Measurements from ENCODE around the gene DHRS11.
"Not testable (repeated sequence)": the region's sequence is repeated elsewhere in the genome, so short reads cannot be mapped to it uniquely, and the experiment has no call there.

Gene DHRS11

DNA sequence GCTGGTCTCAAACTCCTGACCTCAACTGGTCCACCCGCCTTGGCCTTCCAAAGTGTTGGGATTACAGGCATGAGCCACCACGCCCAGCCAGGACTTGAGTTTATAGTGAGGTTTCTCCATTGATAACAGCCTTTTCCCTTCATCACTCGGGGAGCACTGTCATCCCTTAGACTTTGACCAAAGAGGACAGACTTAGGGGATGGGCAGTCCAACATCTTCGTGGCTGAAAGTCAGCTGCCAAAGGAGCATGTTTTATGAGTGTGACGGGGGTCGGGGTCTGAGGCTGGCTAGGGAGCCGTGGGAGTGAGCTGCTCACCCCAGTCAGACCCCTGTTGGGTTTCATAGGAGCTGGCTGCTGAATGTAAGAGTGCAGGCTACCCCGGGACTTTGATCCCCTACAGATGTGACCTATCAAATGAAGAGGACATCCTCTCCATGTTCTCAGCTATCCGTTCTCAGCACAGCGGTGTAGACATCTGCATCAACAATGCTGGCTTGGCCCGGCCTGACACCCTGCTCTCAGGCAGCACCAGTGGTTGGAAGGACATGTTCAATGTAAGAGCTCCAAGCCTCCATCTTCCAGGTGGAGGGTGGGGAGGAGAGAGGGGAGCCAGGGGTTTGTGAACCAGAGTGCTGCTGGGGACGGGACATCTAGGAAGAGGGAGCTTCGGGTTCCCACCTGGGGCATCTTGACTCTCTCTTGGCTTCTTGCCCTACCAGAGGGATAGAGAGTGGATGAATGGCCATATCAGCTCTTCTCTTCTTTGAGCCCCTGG is 3.1 kb downstream of the DHRS11 start:
- no peak for DNase-seq

DNA sequence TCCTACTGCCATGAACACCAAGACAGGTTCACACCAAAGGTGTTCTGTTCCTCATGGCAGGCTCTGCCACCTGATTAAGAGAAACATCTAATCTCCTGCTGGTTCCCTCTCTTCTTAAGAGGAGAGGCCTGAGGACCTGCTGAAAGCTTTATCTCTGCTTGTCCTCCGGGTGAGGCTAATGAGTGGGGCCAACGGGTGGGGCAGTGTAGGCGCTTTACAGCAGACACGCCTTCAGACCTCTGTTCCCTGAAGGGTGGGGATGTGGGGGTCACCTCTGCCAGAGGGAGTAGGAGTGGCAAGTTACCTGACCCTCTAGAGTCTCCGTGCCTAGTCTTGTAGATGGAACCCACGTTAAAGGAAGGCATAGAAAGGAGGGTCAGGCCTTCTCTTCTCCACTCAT is 5.5 kb downstream of the DHRS11 start:
- DNase-seq: no peak

DNA sequence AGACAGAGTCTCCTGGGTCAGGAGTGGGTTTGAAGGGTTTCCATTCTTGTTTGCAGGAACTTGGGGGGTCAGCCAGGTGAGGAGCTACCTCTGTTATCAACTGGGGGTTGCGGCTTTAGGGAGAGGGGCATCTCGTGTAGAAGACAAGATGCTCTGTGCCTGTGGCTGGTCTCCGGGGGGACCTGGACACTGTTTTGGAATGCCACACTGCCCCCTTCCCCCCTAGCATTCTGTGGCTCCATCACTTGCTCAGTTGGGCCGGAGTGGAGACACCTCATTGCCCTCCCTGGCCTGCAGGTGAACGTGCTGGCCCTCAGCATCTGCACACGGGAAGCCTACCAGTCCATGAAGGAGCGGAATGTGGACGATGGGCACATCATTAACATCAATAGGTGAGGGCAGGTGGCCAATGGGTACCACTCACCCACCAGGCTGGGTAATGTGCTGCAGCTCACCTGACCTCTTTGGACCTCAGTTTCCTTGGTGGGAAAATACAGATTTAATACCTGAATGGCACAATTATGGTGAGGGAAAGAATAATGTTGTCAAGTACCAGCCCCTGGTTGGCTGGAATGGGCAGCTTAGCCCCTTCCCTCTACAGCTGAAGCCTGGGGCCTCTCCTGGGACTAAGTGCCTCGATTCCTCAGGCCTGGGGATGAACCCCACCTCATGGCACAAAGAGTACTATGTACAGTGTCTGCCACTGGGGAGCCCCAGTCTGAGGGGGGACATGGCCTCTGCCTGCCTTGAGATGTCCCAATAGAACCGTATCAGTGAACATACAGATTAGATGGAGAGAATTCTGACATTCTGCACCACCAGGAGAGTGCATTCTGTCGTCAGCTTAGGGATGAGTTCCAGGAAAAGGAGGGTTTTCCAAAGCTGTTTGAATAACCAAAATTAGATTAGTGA is 6.4 kb downstream of the DHRS11 start:
- DNase-seq: no peak

DNA sequence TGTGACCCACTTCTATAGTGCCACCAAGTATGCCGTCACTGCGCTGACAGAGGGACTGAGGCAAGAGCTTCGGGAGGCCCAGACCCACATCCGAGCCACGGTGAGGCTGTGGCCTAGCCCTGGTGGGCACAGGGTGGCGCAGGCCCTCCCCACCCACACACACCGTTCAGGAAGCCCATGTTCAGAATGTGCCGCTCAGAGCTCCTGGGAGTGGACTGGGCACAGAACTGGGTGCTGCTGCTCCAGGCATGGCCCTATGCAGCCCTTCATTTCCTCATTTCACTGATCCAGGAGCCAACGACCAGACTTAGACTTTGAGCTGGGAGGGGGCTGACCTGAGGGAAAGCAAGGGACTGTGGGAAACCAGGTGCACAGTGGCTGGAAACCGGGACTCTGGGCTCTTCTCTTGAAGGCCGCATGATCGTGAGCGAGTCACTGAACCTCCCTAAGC is 7.3 kb downstream of the DHRS11 start:
- no peak for DNase-seq

DNA sequence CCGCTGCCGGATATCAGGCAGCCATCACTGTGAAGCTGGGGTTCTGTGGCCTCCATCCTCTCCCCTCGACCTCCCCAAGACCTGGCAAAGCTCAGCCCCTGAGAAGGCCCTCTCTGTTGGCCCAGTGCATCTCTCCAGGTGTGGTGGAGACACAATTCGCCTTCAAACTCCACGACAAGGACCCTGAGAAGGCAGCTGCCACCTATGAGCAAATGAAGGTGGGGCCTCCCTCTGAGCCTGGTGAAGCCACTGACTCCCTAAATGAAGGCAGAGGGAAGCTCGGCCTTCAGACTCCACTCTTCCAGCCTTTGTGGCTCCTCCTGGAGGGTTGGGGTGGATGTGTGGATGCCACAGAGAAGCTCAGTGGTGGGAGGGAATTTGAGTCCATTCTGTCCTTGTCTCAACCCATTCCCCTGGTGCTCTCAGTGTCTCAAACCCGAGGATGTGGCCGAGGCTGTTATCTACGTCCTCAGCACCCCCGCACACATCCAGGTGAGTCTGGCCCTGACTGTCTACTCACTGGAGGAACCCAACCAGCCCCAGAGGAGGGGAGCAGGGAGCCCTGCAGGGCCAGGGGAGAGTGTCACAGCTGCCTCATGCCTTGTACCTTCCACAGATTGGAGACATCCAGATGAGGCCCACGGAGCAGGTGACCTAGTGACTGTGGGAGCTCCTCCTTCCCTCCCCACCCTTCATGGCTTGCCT is 8.0 kb downstream of the DHRS11 start:
- no peak for DNase-seq

DNA sequence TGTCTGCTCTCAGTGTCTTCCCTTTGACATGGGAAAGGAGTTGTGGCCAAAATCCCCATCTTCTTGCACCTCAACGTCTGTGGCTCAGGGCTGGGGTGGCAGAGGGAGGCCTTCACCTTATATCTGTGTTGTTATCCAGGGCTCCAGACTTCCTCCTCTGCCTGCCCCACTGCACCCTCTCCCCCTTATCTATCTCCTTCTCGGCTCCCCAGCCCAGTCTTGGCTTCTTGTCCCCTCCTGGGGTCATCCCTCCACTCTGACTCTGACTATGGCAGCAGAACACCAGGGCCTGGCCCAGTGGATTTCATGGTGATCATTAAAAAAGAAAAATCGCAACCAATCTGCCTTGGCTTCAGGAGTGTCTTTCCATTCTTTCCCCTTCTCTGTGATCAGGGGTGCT is 8.8 kb downstream of the DHRS11 start:
- no peak for DNase-seq

DNA sequence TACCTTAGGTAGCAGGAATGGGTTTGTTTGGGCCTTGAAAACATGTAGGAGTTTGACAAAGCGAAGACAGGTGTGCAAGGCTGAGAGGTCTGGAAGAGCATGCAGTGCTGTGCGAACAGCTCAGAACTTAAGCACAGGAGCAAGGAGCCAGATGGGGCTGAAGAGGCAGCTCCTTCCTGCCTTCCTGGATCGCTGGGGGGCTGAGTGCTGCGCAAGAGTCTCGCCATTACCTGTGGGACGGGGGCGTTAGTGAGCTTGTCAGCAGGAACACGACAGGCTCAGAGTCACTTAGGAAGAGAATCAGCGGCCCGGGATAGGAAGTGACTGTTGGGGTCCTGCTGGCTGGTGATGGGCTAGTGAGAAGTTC is 9.2 kb downstream of the DHRS11 start:
- DNase-seq: no peak

DNA sequence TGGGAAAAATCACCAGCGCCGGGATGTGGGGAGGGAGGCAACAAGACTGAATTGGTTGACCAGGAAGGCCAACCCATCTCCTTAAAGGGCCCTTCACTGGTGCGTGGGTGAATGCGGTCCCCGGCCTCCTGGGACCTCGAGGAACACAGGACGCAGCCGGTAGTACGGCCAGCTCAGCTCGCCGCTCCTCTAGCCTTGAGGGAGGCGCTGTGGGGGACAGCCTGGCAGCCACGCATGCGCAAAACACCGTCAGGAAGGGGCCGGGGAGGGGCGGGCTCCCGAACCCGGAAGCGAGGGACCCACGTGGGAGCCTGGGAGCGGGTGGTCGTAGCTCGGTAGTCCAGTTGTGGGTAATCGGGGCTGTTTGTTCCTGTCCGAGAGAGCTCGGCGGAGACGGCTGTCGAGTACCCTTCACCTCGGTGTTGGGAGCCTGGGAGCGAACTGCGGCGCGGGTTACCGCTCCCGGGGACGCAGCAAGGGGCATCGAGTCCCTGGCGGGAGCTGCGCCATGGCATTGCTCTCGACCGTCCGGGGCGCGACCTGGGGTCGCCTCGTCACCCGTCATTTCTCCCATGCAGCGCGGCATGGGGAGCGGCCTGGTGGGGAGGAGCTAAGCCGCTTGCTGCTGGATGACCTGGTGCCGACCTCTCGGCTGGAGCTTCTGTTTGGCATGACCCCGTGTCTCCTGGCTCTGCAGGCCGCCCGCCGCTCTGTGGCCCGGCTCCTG is 9.8 kb downstream of the DHRS11 start, which contains the start of gene MRM1:
Gene MRM1, plus strand, starts transcription at position 281 of the 727 bp plus-strand sequence. Its CDS starts 228 bp downstream, at position 509.
- DNase-seq: peak; percentile 79

DNA sequence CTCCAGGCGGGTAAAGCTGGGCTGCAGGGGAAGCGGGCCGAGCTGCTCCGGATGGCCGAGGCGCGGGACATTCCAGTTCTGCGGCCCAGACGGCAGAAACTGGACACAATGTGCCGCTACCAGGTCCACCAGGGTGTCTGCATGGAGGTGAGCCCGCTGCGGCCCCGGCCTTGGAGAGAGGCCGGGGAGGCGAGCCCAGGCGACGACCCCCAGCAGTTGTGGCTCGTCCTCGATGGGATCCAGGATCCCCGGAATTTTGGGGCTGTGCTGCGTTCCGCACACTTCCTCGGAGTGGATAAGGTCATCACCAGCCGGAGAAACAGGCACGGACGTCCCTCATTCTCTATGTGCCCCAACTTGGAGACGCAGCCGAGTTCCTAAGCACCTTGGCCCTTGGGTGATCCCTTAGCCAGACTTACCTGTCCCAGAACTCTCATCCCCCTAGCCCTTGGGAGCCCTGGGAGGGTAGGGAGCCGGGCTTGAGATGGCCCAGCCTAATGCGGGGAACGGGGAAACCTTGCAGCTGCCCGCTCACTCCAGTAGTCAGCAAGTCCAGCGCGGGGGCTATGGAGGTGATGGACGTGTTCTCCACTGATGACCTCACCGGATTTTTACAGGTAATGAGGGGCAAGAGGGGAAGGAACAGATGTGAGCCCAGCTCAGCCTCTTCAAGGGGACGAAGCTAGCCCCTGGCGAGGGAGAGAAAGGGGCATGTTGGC is 10.5 kb downstream of the DHRS11 start:
- DNase-seq: no peak

DNA sequence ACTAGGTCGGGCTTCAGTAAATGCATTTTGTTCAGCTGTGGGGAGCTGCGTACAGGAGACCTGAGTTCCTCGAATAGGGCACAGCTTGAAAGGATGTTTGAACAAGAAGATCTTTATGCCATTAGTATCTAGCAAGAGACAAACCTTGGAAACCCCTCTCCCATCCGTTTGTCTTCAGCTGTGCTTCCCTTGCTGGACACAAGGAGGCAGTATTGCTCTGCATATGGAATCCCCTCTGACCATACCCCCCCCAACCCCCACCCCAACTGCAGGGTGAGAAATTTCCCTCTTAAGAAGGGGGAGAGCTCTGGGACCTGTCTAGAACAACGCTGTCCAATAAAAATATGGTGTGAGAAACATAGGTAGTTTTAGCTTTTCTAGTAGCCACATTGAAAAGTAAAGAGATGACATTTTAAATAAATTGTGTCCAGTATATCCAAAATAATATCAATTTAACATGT is 11.3 kb downstream of the DHRS11 start:
- no peak for DNase-seq

DNA sequence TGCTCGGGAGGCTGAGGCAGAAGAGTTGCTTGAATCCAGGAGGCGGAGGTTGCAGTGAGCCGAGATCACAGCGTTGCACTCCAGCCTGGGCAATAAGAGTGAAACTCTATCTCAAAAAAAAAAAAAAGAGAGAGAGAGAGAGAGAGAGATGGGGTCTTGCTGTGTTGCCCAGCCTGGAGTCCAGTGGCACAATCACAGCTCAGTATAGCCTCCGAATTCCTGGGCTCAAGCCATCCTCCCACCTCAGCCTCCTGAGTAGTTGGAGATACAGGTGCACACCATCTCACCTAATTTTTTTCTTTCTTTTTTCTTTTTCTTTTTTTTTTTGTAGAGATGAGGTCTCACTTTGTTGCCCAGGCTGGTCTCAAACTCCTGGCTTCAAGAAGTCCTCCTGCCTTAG is 13.3 kb downstream of the DHRS11 start:
- DNase-seq: not testable (repeated sequence)

DNA sequence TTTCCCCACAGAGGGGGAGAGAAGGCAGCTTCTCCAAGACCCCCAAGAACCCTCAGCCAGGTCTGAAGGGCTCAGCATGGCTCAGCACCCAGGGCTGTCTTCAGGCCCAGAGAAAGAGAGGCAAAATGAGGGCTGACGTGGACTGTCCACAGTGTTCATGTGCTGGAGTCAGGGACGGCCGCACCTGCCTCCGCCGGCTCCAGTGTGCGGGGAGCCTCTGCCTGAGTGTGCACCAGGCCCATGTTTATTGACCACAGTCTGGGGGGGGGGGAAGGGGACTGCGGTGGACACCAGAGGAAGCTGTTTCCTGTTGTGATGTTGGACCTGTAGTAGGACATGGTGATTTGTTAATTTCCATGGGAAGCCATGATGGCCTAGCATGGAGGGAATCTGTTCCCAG is 16.6 kb downstream of the DHRS11 start:
- no peak for DNase-seq

DNA sequence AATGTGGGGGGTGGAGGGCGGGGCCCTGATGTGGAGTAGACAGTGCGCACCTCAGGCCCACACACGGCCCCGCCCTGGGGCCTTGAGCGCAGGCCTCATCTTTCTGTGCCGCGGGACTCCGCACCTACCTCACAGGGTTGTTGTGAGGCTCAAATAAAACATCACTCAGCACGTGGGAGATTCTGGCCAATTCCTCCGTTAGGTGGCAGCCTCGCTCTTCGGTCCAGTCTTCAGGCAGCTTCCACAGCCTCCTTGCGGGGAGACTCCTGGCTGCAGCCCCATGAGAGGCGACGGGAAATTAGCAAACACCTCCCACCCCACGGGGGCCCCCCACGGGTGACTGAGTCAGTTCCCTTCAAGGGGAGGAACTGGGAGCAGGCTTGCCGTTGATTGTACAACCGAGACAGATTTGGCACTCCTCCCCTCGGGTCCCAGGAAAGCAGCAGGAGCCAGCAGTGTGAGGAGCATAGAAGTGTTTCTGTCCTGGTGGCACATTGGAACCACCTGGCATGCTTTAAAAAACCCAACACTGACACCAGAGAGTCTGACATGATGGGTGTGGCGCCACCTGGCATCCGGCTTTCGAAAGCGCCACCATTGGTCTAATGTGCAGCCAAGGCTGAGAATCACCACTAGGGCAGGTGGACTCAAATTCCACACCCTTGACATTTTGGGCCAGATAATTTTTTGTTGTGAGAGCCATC is 17.3 kb downstream of the DHRS11 start:
- no peak for DNase-seq

DNA sequence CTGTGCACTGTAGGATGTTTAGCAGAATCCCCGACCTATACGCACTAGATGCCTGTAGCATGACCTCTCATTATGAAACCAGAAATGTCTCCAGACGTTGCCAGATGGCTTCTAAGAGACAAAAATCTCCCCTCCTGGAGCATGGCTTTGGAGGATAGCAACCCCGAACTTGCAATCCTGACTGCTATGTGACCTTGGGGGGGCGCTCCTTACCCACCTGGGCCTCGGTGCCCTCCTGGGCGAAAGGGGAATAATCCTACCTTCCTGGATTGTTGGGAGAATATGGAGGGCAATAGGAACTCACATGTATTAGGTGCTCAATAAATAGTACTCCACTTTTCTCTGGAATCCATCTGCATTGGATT is 17.8 kb downstream of the DHRS11 start:
- DNase-seq: no peak

DNA sequence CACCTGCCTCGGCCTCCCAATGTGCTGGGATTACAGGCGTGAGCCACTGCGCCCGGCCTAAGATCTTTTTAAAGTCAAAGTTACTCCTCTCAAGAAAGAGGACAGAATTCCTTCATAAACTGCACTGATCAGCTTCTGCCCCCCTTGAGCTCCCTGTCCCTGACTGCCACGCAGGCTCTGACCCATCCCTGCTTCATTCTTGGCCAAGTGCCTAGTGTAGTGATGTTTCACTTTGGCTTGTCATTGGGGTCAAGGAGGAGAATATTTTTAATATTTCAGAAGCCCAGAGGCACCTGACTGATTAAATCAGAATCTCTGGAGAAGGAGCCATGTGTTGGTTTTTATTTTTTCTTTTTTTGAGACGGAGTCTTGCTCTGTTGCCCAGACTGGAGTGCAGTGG is 18.8 kb downstream of the DHRS11 start:
- DNase-seq: no peak

DNA sequence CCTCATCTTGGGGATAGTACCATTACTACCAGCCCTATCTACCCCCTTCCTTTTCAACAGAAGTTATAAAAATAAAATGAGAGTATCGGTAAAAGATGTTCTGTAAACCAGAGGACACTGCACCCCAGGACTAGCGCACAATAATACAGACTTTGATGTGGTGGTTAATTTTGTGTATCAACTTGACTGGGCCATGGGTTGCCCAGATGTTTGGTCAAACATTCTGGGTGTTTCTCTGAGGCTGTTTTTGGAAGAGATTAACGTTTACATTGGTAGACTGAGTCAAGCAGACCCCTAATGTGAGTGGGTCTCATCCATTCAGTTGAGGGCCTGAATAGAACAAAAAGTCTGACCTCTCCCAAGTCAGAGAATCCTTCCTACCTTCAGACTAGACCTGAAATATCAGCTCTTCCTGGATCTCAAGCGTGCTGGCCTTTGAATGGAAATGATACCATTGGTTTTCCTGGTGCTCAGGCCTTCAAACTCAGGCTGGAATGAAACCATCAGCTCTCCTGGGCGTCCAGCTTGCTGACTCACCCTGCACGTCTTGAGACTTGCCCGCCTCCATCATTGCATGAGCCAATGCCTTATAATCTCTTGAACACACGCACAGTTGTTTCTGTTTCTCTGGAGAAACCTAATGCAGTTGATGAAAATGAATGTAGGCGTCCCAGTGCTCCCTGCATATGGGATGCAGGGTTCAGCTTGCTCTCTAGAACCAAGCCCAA is 19.8 kb downstream of the DHRS11 start:
- no peak for DNase-seq

DNA sequence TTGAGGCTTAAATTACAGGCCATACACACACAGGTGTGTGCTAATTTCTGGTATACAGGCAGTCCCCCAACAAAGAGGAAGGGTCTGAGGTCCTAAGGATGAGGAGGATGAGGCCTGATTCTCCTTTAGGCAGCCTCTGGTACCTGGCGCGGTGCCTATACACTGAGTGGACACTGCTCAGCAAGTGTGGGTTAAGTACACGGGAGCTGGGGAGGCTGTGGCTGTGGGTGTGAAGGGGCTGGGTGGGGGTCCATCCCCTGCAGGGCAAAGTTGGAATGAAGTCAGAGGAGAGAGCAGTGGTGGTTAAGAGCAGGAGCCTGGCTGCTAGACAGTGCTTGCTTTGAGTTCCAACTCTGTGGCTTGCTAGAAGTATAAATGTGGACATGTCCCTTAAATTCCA is 20.6 kb downstream of the DHRS11 start:
- no peak for DNase-seq

DNA sequence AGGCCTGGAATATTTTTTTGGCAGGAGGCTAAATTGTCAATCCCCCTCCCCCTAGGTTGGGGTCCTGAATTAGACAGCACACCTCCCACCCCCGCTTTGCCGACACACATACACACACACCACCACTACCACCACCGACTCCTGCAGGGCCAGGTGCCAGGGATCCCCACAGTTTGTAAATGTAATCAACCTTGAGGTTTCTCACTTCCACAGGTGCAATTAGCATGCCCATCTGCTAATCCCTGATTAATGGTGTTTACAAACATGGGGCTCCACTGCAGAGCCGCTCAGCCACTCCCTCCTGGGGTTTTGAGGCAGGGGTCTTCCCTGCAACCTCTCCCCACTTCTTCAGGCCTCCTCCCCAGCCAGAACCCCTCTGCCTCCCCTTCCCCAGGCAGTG is 21.5 kb downstream of the DHRS11 start:
- DNase-seq: no peak

DNA sequence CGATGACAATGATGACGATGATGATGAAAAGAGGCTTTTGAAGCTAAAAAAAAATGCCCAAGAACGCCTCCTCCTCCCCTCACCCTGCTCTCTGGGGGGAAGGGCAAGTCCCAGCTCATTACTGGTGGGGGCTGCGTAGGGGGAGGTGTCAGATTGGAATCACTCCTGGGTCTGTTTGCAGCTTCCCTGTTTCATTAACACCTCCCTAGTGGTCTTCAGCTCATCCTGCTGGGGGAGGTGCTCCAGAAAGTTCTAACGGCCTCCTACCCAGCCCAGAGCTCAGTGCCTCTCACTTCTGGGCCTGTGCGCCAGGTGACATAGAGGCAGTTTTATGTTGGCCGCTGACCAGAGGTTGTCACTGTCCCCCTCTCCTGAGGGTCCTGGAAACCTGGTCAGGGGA is 22.4 kb downstream of the DHRS11 start:
- no peak for DNase-seq

DNA sequence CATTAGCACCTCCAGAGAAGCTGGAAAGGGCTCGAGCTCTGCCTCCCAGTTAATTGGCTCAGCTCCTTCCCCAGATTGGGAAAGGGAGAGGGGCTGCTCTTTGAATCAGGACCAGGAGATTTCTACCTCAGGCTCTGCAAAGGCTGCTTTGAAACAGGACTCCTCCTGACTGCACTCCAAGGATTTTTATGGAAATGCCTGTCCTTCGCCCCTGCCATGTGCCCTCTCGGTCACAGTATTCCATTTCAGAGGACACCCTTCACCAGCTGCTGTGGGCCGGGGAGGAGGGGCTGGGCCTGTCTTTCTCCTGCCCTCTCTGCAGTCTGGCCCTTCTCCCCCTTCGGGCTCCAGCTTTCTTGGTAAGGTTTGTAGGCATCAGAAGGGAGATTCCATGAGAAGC is 23.3 kb downstream of the DHRS11 start:
- no peak for DNase-seq
